HepG2 (cell line): ENCODE results near the gene SAMD13. TPM values are rescaled to one million over a fixed set of nuclear protein-coding genes. Genes with fewer than 3 reads are reported as not detected.
A peak's percentile ranks its signal among the peaks of the same experiment; 100 is the strongest.

ENCODE experiments used
- ATAC-seq: fragments of 200-7000 bp; cut with Tn5 transposase; 3 replicates; pipeline ENCODE4 v1.9.1; 2020; ENCODE audit warnings: mild to moderate bottlenecking, moderate library complexity
- BruUV-seq: library from RNA; stranded (reverse); fragments of 400-500 nt; replicated peaks from 2 replicates; lab custom pipeline; 2021; lab: Mats Ljungman, UMichigan
- CTCF ChIA-PET: fragments of 300-600 bp; formaldehyde crosslinking; extraction: SDS; loops from one replicate; lab custom pipeline; 2021; ENCODE audit warnings: low total read pairs, inconsistent platforms, low intra/inter-chr PET ratio; lab: Yijun Ruan, JAX
- POLR2A ChIA-PET: fragments of 350-600 bp; sonication (Branson Sonifier 250); formaldehyde crosslinking; loops from one replicate; lab custom pipeline; 2020; ENCODE audit warnings: antibody characterized with exemption, inconsistent platforms; lab: Yijun Ruan, JAX
- DNase-seq: peaks from one replicate; pipeline ENCODE4 v3.0.0-alpha.2; 2015; ENCODE audit warnings: low spot score
- FAIRE-seq: peaks from 3 replicates; lab custom pipeline; 2011; peaks lifted over from hg19 to GRCh38; lab: Jason Lieb, UNC
- H2AFZ ChIP-seq: one replicate; pipeline ENCODE4 v1.6.1; 2011; ENCODE audit warnings: low read length, inconsistent platforms
- H3K27ac ChIP-seq: fragments of 300-600 bp; 3 replicates; pipeline ENCODE4 v1.8.0; 2011; ENCODE audit warnings: mixed run types, mild to moderate bottlenecking, mixed read lengths, low read length, inconsistent platforms; ENCODE audit not compliant: insufficient read depth; ENCODE audit errors: extremely low read length
- H3K27me3 ChIP-seq, 2 experiments: fragments of 200-600 bp in 1 of 2; 2 replicates in 1 of 2; 3 replicates in 1 of 2; pipeline versions ENCODE4 v1.6.0 to v1.8.0; 2011; ENCODE audit warnings: low read length in 2 of 2, mild to moderate bottlenecking in 2 of 2, moderate library complexity in 2 of 2, inconsistent platforms in 1 of 2; ENCODE audit not compliant: insufficient read depth in 2 of 2, control insufficient read depth in 1 of 2
- H3K36me3 ChIP-seq, 2 experiments: fragments of 200-600 bp in 1 of 2; replicated peaks in 1 of 2; 2 replicates in 1 of 2; 3 replicates in 1 of 2; pipeline versions ENCODE4 v1.5.1 to v1.8.0; 2011; ENCODE audit warnings: low read length in 2 of 2, inconsistent platforms in 1 of 2; ENCODE audit not compliant: insufficient read depth in 2 of 2, control insufficient read depth in 1 of 2
- H3K4me1 ChIP-seq: 2 replicates; pipeline ENCODE4 v1.5.1; 2012; ENCODE audit warnings: low read length, inconsistent platforms; ENCODE audit not compliant: insufficient read depth
- H3K4me2 ChIP-seq: 2 replicates; pipeline ENCODE4 v1.6.0; 2011; ENCODE audit warnings: low read depth, low read length, inconsistent platforms
- H3K4me3 ChIP-seq, 3 experiments: fragments of 200-600 bp in 1 of 3; sonication (generic), shearing (Covaris generic) in 1 of 3; replicated peaks in 1 of 3; 2 replicates each; pipeline ENCODE4 v1.5.1; 2011 to 2016; ENCODE audit warnings: low read length in 3 of 3, inconsistent platforms in 2 of 3, low read depth in 2 of 3, mild to moderate bottlenecking in 2 of 3, control low read depth in 1 of 3, mixed read lengths in 1 of 3; ENCODE audit not compliant: insufficient read depth in 1 of 3
- H3K79me2 ChIP-seq: one replicate; pipeline ENCODE4 v1.6.1; 2011; ENCODE audit warnings: low read length, inconsistent platforms; ENCODE audit not compliant: insufficient read depth
- H3K9ac ChIP-seq: 2 replicates; pipeline ENCODE4 v1.6.0; 2011; ENCODE audit warnings: mild to moderate bottlenecking, low read depth, low read length, inconsistent platforms; ENCODE audit not compliant: insufficient read depth
- H3K9me3 ChIP-seq: 2 replicates; pipeline ENCODE4 v1.5.1; 2012; ENCODE audit warnings: mild to moderate bottlenecking, low read length
- H4K20me1 ChIP-seq: 2 replicates; pipeline ENCODE4 v1.6.0; 2011; ENCODE audit warnings: inconsistent platforms, mild to moderate bottlenecking, low read length, moderate library complexity; ENCODE audit not compliant: insufficient read depth
- CEBPB ChIP-seq: IDR thresholded peaks from 2 replicates; pipeline ENCODE4 v1.6.1; 2011; ENCODE audit warnings: low read depth, low read length, improper control_type of control experiment, borderline replicate concordance
- ETV5 ChIP-seq: IDR thresholded peaks from 2 replicates; pipeline ENCODE4 v1.6.1; 2018; ENCODE audit warnings: missing biosample characterization, missing genetic modification reagents, inconsistent platforms, borderline replicate concordance
- FOSL2 ChIP-seq: sonication (generic); formaldehyde crosslinking; IDR thresholded peaks from 2 replicates; pipeline ENCODE4 v1.4.0; 2020; ENCODE audit warnings: missing genetic modification reagents
- GATAD2A ChIP-seq: IDR thresholded peaks from 2 replicates; pipeline ENCODE4 v1.6.1; 2016
- HMG20A ChIP-seq: IDR thresholded peaks from 2 replicates; pipeline ENCODE4 v1.6.1; 2016; ENCODE audit warnings: borderline replicate concordance
- HNRNPL ChIP-seq: fragments of 200-400 bp; formaldehyde crosslinking; IDR thresholded peaks from 2 replicates; pipeline ENCODE4 v1.6.1; 2017; ENCODE audit warnings: mild to moderate bottlenecking, low read depth, low read length
- MAFK ChIP-seq, 2 experiments: IDR thresholded peaks in 1 of 2; conservative IDR thresholded peaks in 1 of 2; 2 replicates each; pipeline ENCODE4 v1.6.1; 2011; ENCODE audit warnings: improper control_type of control experiment in 2 of 2, low read length in 2 of 2
- RARA ChIP-seq: IDR thresholded peaks from 2 replicates; pipeline ENCODE4 v1.6.1; 2016; ENCODE audit warnings: missing genetic modification reagents, missing compliant biosample characterization
- SALL1 ChIP-seq: sonication (generic); formaldehyde crosslinking; IDR thresholded peaks from 2 replicates; pipeline ENCODE4 v1.8.0; 2022; ENCODE audit warnings: mild to moderate bottlenecking, missing genetic modification reagents
- SKI ChIP-seq: fragments of 450-650 bp; IDR thresholded peaks from one replicate; pipeline ENCODE4 v1.6.1; 2018; ENCODE audit warnings: mild to moderate bottlenecking; ENCODE audit not compliant: partially characterized antibody
- XRCC5 ChIP-seq: fragments of 200-400 bp; formaldehyde crosslinking; optimal IDR thresholded peaks from 2 replicates; pipeline ENCODE3; 2017; ENCODE audit warnings: mild to moderate bottlenecking, low read length
- ZNF17 ChIP-seq: sonication (generic); formaldehyde crosslinking; IDR thresholded peaks from 2 replicates; pipeline ENCODE4 v1.5.0; 2020; ENCODE audit warnings: mild to moderate bottlenecking, missing genetic modification reagents
- ZNF431 ChIP-seq: sonication (generic); formaldehyde crosslinking; IDR thresholded peaks from 2 replicates; pipeline ENCODE4 v1.9.0; 2022; ENCODE audit warnings: missing genetic modification reagents, low read depth, mild to moderate bottlenecking, borderline replicate concordance
- ZSCAN25 ChIP-seq: sonication (generic); formaldehyde crosslinking; IDR thresholded peaks from 2 replicates; pipeline ENCODE4 v1.8.0; 2022; ENCODE audit warnings: mild to moderate bottlenecking, missing genetic modification reagents
- WGBS: methylation state at CpG from one replicate; pipeline ENCODE4 v1.1.6; 2017; ENCODE audit warnings: low lambda C conversion rate; 5-methylcytosine and 5-hydroxymethylcytosine counted together
- in situ Hi-C: cut with HindIII; loops from 2 replicates; pipeline ENCODE4 v1.10.0; 2017; ENCODE audit warnings: low pct_unique_long_range_greater_than_20kb; ENCODE audit not compliant: extremely low pct_ligation_motif_present
- intact Hi-C: fragments of 100-400 bp; cut with micrococcal nuclease; formaldehyde crosslinking; loops from one replicate; pipeline ENCODE4 v1.10.0; 2022; ENCODE audit not compliant: unreplicated experiment
- polyA plus RNA-seq, 8 experiments: library from polyadenylated mRNA; depleted of rRNA in 3 of 8; stranded (reverse) in 7 of 8; unstranded in 1 of 8; fragments of >200 nt; fragmentation: Illumina TruSeq in 4 of 8; extraction: Trizol in 4 of 8; gene quantifications; 2 replicates each; pipeline versions ENCODE4 v1.2.1 to v1.2.3, GENCODE V29; 2011 to 2016; ENCODE audit warnings: low read depth in 4 of 8, missing spikeins in 1 of 8, mixed read lengths in 1 of 8; ENCODE audit not compliant: insufficient read depth in 1 of 8
- total RNA-seq, 5 experiments: library from RNA; depleted of rRNA; stranded (reverse); fragments of >200 nt; fragmentation: Illumina TruSeq; extraction: Trizol; gene quantifications; 2 replicates each; pipeline ENCODE4 v1.2.3, GENCODE V29; 2016; ENCODE audit warnings: low read depth in 1 of 5
- TF ChIP-seq, protein P1 (sequence below): sonication (generic); formaldehyde crosslinking; IDR thresholded peaks from 2 replicates; pipeline ENCODE4 v1.4.0; 2020; ENCODE audit warnings: mild to moderate bottlenecking, missing genetic modification reagents, borderline replicate concordance
- TF ChIP-seq, protein P2 (sequence below): sonication (generic); formaldehyde crosslinking; IDR thresholded peaks from 2 replicates; pipeline ENCODE4 v1.9.0; 2022; ENCODE audit warnings: low read depth, missing genetic modification reagents

Gene SAMD13
- total and polyA plus RNA-seq, 2 of the 13 experiments (the other 11 are each of a cell fraction or from before 2014, with no cell fraction given), result 0.09 to 0.18 TPM

DNA sequence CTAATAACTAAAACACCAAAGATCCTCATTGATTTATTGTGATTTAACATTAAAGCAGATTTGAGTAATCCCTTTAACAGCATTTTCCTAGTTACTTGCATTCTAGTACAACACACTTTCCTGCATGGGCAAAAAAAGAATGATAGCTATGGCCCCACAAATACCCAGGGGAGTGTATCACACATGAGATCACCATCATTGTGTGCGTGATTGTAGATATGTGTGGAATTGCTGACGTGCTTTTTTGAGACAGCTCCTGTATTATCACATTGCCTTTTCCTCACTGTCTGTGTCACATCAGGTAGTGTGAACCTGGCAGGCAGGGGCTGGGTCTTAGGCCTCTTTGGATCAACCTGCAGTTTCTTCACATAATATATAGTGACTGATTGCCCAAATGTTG lies 48.5 kb upstream of the SAMD13 start:
- Histone ChIP-seq H3K27me3 (no peaks in the 10 kb centered on the region), H3K9ac (no peak overlapping the region), H3K9me3 (no peaks in the 10 kb centered on the region; the same call in 1 of the 2 replicates), H3K27ac (no peak overlapping the region), H3K4me1 (peaks cover 8% of the 10 kb centered on the region; the same call in 1 of the 2 replicates), H4K20me1 (no peaks in the 10 kb centered on the region), H3K4me3 (no peak overlapping the region), H3K4me2 (no peak overlapping the region), H3K36me3 (no peaks in the 10 kb centered on the region), H2AFZ (no peak overlapping the region), H3K79me2 (no peaks in the 10 kb centered on the region)
- in situ Hi-C loops, result no loop called here
- ChIA-PET CTCF (no interaction called here), POLR2A (no interaction called here)
- no peak for TF ChIP-seq ZNF431
- TF ChIP-seq MAFK (conservative IDR thresholded peaks at IDR 0.05 in 1 of 2, IDR thresholded peaks at IDR 0.05 in 1 of 2; ENCODE audit: low read length in 2 of 2), result peak; percentile 15 to 30; a peak in 2 of 4 replicates
- DNase-seq (no peak), FAIRE-seq (no peak), ATAC-seq (no peak)
- BruUV-seq, result no TSS peak
- WGBS, result 74% methylated on average over 2 of the region's 2 CpGs
- intact Hi-C loops, result no loop called here

DNA sequence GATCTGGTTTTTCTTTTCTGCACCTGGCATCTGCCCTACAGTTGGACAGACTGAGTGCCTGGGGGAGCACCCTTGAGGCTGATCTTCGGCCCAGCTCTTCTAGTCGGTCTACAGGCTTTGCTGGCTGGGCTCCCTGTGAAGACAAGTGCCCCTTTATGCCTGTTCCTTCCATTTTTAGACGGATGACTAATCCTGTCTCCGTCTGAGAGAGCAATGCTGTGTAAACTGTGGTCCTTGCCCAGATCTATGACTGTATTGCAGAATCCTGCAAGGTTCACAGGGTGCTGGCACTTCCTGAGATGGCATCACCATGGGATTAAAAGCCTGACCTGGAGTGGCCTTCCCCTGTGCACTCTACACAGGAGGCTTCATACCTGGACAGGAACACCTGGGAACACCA lies 47.6 kb upstream of the SAMD13 start:
- peaks cover 8% of the 10 kb centered on the region; the same call in 1 of the 2 replicates for H3K4me1 ChIP-seq
- H3K36me3 ChIP-seq, result no peaks in the 10 kb centered on the region
- BruUV-seq, result no TSS peak
- no peak for FAIRE-seq
- 0% methylated on average over 2 of the region's 4 CpGs for WGBS
- H3K4me2 ChIP-seq, result no peak overlapping the region
- DNase-seq, result peak; percentile 46
- peak; percentile 79 for ATAC-seq
- CTCF ChIA-PET, result no interaction called here
- H3K27ac ChIP-seq, result no peak overlapping the region
- H4K20me1 ChIP-seq, result no peaks in the 10 kb centered on the region
- H3K9ac ChIP-seq, result no peak overlapping the region
- POLR2A ChIA-PET, result no interaction called here
- intact Hi-C loops, result no loop called here
- no peak overlapping the region for H2AFZ ChIP-seq
- H3K79me2 ChIP-seq, result no peaks in the 10 kb centered on the region
- no peaks in the 10 kb centered on the region; a peak in 1 of 5 replicates for H3K27me3 ChIP-seq
- H3K4me3 ChIP-seq, result no peak overlapping the region
- no peaks in the 10 kb centered on the region; the same call in 1 of the 2 replicates for H3K9me3 ChIP-seq
- in situ Hi-C loops, result no loop called here
- peak; percentile 50; the same call in 1 of the 2 replicates for TF ChIP-seq CEBPB
- TF ChIP-seq XRCC5, result peak; percentile 41
- peak; percentile 49; the same call in 1 of the 2 replicates for TF ChIP-seq HMG20A
- 0 out of 2 replicates have a peak, but pooled peaks have one; percentile 29 for TF ChIP-seq HNRNPL
- no peak for TF ChIP-seq ZSCAN25 (CRISPR knock-in tag)
- 0 out of 2 replicates have a peak, but pooled peaks have one; percentile 14 for TF ChIP-seq SALL1
- TF ChIP-seq, protein P1, sequence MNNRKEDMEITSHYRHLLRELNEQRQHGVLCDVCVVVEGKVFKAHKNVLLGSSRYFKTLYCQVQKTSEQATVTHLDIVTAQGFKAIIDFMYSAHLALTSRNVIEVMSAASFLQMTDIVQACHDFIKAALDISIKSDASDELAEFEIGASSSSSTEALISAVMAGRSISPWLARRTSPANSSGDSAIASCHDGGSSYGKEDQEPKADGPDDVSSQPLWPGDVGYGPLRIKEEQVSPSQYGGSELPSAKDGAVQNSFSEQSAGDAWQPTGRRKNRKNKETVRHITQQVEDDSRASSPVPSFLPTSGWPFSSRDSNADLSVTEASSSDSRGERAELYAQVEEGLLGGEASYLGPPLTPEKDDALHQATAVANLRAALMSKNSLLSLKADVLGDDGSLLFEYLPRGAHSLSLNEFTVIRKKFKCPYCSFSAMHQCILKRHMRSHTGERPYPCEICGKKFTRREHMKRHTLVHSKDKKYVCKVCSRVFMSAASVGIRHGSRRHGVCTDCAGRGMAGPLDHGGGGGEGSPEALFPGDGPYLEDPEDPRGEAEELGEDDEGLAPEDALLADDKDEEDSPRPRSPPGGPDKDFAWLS (CRISPR knock-in tag), result no peak
- TF ChIP-seq RARA, result 0 out of 2 replicates have a peak, but pooled peaks have one; percentile 15
- peak; percentile 80 for TF ChIP-seq FOSL2 (CRISPR knock-in tag)
- TF ChIP-seq GATAD2A (CRISPR knock-in tag), result peak; percentile 38; the same call in 1 of the 2 replicates
- TF ChIP-seq ETV5 (CRISPR knock-in tag), result peak; percentile 60; the same call in 1 of the 2 replicates
- TF ChIP-seq SKI, result peak; percentile 23
- TF ChIP-seq, protein P2, sequence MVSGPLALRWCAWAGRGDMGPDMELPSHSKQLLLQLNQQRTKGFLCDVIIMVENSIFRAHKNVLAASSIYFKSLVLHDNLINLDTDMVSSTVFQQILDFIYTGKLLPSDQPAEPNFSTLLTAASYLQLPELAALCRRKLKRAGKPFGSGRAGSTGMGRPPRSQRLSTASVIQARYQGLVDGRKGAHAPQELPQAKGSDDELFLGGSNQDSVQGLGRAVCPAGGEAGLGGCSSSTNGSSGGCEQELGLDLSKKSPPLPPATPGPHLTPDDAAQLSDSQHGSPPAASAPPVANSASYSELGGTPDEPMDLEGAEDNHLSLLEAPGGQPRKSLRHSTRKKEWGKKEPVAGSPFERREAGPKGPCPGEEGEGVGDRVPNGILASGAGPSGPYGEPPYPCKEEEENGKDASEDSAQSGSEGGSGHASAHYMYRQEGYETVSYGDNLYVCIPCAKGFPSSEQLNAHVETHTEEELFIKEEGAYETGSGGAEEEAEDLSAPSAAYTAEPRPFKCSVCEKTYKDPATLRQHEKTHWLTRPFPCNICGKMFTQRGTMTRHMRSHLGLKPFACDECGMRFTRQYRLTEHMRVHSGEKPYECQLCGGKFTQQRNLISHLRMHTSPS (CRISPR knock-in tag), result 0 out of 2 replicates have a peak, but pooled peaks have one; percentile 50
- TF ChIP-seq ZNF17, result no peak
